ENCODE results near the gene FAM78A. TPM values are rescaled to one million over a fixed set of nuclear protein-coding genes. Genes with fewer than 3 reads are reported as not detected.

Gene FAM78A
- total RNA-seq, 4 donors from 2014 or later: 1.00 to 3.4 (median 2.2) TPM

DNA sequence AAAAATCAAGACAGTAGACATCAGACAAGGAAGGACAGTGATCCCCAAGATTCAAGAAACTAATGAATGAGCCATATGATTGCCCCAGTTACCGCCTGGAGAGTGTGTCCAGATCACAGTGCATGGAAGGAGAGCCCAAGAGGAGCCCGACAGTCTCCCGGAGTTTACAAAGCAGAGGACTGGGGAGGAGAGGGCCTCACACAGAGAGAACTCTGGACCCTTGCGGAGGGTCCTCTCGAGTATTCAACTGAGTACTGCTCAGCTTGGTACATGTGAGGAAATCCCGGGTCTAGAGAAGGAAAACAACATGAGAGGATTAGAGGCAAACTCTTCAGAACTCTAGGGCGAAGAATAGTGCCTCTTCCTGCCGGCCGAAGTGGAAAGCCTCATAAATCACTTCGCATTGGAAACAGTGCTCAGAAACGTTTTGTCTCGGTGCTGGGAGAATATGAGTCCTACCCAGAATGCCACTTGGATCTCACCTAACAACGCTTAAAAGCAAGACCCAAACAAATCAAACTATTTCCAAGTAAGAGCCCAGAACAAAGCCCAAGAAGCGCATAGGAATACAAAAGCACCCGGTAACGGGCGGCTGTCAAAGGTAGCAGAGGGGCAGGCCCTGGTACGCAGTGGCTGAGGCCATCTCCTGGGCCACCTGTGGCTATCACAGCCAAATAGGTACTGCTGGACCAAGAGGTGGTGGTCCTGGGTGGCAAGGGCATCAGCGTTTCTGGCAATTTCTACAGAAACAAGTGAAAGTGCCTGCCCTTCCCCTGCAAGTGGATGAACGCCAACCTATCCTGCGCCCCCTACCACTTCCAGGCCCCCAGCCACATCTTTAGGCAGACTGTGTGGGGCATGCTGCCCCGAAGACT lies 36.0 kb downstream of the FAM78A start:
- H3K27me3 ChIP-seq: no peaks in the 10 kb centered on the region
- no peak for TF ChIP-seq CTCF (IDR thresholded peaks at IDR 0.05)
- no peak for TF ChIP-seq EP300 (IDR thresholded peaks at IDR 0.05; ENCODE audit: low read depth)
- TF ChIP-seq POLR2AphosphoS5 (IDR thresholded peaks at IDR 0.05): no peak
- TF ChIP-seq POLR2A (IDR thresholded peaks at IDR 0.05): no peak
- in situ Hi-C loops (cut with MboI; ENCODE audit: low pct_ligation_motif_present in 1 of 4, low pct_unique_long_range_greater_than_20kb in 1 of 4, low sequenced_read_pairs in 3 of 4): no loop called here
- DNase-seq: no peak
- no peaks in the 10 kb centered on the region for H3K9me3 ChIP-seq
- no peak overlapping the region for H3K27ac ChIP-seq
- WGBS, 2 donors (ENCODE audit: low coverage in 1 of 2): 74 to 78% methylated on average over 6 to 20 of the region's 22 CpGs
- H3K4me1 ChIP-seq: peaks cover 9 to 22% (median 10%) of the 10 kb centered on the region in 4 donors
- intact Hi-C loops (cut with DNase I; ENCODE audit: low total_unique reads): no loop called here
- H3K4me3 ChIP-seq: no peak overlapping the region
- no peaks in the 10 kb centered on the region for H3K36me3 ChIP-seq

DNA sequence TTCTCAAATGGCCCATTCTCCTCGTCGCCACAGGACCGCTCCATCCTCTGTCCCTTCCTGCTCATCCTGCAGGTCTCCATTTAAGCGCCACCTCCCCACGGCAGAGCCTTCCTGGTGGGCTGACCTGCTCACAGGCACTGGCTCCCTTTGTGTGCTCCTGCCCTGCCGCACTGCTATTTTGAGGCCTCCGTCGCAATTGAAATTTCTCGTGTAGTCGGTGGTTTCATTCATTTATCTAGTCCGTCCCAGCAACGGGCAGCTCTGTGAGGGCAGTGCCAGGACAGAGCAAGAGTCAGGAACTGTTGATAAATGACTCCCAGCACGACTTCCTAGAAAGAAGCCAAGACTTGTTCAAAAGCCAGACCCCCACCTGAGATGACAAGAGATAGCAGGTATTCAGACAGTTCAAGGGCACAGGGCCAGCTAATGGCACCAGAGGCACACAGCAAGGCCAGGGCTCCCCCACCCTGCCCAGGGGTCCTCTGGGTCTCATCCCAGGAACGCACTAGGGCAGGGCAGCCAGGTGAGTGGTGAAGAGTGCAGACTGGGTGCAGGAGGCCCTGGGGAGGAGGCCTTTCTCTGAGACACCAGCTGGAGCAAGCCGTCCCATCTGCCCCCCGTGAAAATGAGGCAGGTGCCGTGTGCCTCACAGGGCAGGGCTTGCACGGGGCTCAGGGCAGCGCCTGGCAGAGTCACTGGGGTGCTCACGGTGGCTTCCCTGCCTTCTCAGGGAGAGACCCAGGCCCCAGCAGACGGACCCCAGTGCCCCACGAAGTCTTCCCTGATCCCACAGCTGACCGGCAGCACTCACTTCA lies 36.9 kb downstream of the FAM78A start:
- no peak for DNase-seq
- H3K27me3 ChIP-seq: no peaks in the 10 kb centered on the region
- WGBS, 2 donors (ENCODE audit: low coverage in 1 of 2): 86% methylated on average over 23 of the region's 23 CpGs; no CpG with 5 or more reads in 1 of the 2 donors
- peaks cover 9 to 22% (median 10%) of the 10 kb centered on the region in 4 donors for H3K4me1 ChIP-seq
- TF ChIP-seq POLR2A (IDR thresholded peaks at IDR 0.05) (no peak), POLR2AphosphoS5 (IDR thresholded peaks at IDR 0.05) (no peak), EP300 (IDR thresholded peaks at IDR 0.05; ENCODE audit: low read depth) (no peak), CTCF (IDR thresholded peaks at IDR 0.05) (no peak)
- intact Hi-C loops (cut with DNase I; ENCODE audit: low total_unique reads): no loop called here
- no peak overlapping the region for H3K4me3 ChIP-seq
- H3K27ac ChIP-seq: no peak overlapping the region
- in situ Hi-C loops (cut with MboI; ENCODE audit: low pct_ligation_motif_present in 1 of 4, low pct_unique_long_range_greater_than_20kb in 1 of 4, low sequenced_read_pairs in 3 of 4): no loop called here
- H3K36me3 ChIP-seq: no peaks in the 10 kb centered on the region
- H3K9me3 ChIP-seq: no peaks in the 10 kb centered on the region

GRCh38 chr9:131238402-131239021 lies 37.8 kb downstream of the FAM78A start:
- DNase-seq: no peak

More at GRCh38 chr9:131238402-131239021, 37.8 kb downstream of the FAM78A start:
- Histone ChIP-seq H3K36me3 (no peaks in the 10 kb centered on the region), H3K27me3 (no peaks in the 10 kb centered on the region), H3K4me3 (peak overlapping the region in 1 of 4 donors; percentile 25), H3K27ac (peak overlapping the region; percentile 7 to 29 (median 23)), H3K4me1 (peaks cover 9 to 22% (median 10%) of the 10 kb centered on the region in 4 donors), H3K9me3 (no peaks in the 10 kb centered on the region)
- in situ Hi-C loops (cut with MboI; ENCODE audit: low pct_ligation_motif_present in 1 of 4, low pct_unique_long_range_greater_than_20kb in 1 of 4, low sequenced_read_pairs in 3 of 4) (no loop called here), intact Hi-C loops (cut with DNase I; ENCODE audit: low total_unique reads) (no loop called here)
- 20 to 33% methylated on average over 1 to 23 of the region's 23 CpGs for WGBS, 2 donors (ENCODE audit: low coverage in 1 of 2)
- TF ChIP-seq POLR2A (IDR thresholded peaks at IDR 0.05) (no peak), POLR2AphosphoS5 (IDR thresholded peaks at IDR 0.05) (no peak), EP300 (IDR thresholded peaks at IDR 0.05; ENCODE audit: low read depth) (no peak), CTCF (IDR thresholded peaks at IDR 0.05) (no peak)

Data from transverse colon (tissue), 4 donors.